Omental fat pad (tissue), 4 donors: ENCODE data around the gene AUTS2. TPM values are rescaled to one million over a fixed set of nuclear protein-coding genes. Genes with fewer than 3 reads are reported as not detected.

Source experiments
- ATAC-seq: fragments of 150-250 bp; one replicate; pipeline ENCODE4 v1.9.1; 2016; ENCODE audit warnings: mild to moderate bottlenecking, moderate library complexity; ENCODE audit not compliant: low FRiP score
- DNase-seq: peaks from one replicate; pipeline ENCODE4 v3.0.0-alpha.2; 2019; ENCODE audit warnings: low spot score
- total RNA-seq, 4 donors: library from RNA; depleted of rRNA; stranded (reverse); fragments of >200 nt; gene quantifications; one replicate each; pipeline ENCODE4 v1.1.0, GENCODE V29; 2016
- TF ChIP-seq, protein P1 (sequence below), 3 donors: fragments of 450-650 bp; IDR thresholded peaks; one replicate each; pipeline ENCODE4 v1.5.1; 2016 to 2017; ENCODE audit warnings: antibody characterized with exemption in 3 of 3, mild to moderate bottlenecking in 3 of 3, moderate library complexity in 2 of 3

AUTS2 gene
- total RNA-seq, 4 donors from 2014 or later = 13.2 to 27.0 (median 21.2) TPM

DNA sequence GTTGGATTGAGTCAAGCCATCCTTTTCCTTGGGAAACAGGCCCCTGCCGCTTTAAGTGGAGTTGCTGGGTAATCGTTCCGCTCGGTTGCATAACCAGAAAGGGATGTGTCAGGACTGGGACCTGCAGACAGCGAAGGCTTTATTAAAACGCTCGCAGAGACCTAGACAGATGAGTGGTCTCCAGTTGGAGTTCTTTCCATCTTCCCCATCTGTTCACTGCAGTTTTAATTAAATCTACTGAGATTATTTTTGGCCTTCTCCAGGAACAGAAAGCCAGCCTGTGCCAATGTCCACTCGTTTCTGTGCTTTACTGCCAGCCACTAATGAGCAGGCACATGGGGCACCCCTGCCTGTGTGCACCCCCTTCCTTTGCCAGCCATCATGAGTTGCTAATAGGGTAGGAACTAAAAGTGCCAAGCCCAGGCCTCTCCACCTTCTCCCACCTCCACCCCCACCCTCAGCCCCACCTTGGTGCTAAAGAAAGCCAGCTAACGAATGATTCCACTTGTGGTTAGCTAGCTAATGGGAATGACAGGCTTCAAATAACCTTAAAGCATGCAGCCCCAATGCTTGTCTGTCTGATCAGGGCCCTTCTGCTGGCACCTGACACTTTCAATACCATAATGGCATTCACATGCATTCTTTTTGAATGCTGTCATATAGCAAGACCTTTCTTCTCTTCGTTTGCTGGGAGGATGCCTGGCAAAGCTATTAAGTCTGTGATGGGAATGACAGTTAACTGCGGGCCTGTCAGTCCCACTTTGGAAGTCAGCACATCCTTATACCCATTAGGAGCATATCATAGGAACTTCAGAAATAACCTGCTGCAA lies 976.9 kb downstream of the AUTS2 start:
- no peak for DNase-seq
- TF ChIP-seq, protein P1, sequence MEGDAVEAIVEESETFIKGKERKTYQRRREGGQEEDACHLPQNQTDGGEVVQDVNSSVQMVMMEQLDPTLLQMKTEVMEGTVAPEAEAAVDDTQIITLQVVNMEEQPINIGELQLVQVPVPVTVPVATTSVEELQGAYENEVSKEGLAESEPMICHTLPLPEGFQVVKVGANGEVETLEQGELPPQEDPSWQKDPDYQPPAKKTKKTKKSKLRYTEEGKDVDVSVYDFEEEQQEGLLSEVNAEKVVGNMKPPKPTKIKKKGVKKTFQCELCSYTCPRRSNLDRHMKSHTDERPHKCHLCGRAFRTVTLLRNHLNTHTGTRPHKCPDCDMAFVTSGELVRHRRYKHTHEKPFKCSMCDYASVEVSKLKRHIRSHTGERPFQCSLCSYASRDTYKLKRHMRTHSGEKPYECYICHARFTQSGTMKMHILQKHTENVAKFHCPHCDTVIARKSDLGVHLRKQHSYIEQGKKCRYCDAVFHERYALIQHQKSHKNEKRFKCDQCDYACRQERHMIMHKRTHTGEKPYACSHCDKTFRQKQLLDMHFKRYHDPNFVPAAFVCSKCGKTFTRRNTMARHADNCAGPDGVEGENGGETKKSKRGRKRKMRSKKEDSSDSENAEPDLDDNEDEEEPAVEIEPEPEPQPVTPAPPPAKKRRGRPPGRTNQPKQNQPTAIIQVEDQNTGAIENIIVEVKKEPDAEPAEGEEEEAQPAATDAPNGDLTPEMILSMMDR (IDR thresholded peaks at IDR 0.05) = no peak
- ATAC-seq = no peak

DNA sequence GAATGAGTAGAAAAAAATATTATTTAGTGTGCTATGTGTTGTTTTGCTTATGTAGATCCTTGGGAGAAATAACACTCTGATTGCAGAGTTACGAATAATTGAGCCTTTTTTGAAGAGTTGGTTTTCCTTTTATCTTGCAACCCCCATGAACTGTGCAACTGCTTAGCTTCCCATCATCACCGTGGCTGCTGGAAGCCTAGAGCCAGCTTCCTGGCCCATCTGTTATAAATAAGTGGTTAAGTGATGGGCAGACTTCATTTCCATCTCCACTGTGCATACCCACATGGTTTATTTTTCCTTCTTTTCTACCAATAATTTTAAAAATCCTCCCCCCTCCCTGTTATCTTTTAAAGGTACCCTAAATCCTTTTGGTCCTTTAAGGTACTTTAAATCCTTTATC lies 978.8 kb downstream of the AUTS2 start:
- no peak for ATAC-seq
- TF ChIP-seq, protein P1 (IDR thresholded peaks at IDR 0.05) = no peak

DNA sequence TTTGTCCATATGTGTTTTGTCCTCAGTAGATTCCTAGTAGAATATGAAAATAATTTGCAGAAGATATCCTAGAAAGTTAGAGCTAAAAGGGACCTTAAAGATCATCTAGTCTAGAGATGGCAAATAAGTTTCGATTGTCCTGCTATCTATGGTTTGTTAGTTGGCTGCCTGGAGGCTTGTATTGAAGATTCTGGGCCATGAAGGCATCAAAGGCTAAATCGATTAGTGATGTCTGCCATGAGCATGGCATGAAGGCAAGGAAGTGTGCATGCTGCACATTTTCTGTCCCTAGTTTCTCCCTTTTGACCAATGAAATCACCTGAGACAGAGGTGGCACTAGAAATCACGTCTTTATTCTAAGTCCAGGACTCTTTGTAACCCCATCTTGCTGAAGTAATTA lies 979.9 kb downstream of the AUTS2 start:
- TF ChIP-seq, protein P1 (IDR thresholded peaks at IDR 0.05) = no peak
- ATAC-seq = no peak
- DNase-seq = no peak

More for the DNA sequence above, 978.8 kb downstream of the AUTS2 start:
- no peak for DNase-seq

DNA sequence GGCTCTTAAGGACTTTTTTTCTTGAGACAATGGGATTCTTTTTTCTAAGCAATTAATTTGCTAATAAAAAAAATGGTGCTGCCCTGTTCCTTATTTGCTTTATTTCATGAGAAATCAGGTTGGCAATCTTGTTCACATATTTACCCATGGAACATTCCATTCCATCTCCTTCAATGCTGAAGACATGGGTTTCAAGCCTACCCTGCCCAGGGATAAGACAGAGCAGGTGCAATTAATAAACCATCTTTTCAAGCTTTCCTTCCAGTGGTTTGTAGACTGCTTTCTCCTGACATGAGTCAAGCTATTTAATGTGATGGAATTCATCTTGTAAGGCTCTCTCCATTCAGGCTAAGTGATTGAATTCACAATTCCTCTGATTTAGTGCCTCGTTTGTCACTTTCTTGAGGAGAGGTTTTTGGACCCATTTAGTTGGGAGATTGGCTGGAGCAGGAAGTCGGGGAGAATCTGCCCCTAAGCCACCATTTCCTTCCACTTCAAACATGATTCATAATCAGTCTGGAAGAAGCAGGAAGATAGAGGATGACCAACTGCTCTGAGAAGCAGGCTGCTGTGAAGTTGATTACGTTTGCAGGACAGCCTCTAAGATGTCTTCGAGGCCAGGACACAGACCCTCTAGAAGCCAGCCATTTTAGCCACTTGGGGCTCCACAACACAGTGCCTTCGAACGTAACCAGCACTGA lies 981.3 kb downstream of the AUTS2 start:
- TF ChIP-seq, protein P1 (IDR thresholded peaks at IDR 0.05) = no peak
- DNase-seq = no peak
- ATAC-seq = no peak

DNA sequence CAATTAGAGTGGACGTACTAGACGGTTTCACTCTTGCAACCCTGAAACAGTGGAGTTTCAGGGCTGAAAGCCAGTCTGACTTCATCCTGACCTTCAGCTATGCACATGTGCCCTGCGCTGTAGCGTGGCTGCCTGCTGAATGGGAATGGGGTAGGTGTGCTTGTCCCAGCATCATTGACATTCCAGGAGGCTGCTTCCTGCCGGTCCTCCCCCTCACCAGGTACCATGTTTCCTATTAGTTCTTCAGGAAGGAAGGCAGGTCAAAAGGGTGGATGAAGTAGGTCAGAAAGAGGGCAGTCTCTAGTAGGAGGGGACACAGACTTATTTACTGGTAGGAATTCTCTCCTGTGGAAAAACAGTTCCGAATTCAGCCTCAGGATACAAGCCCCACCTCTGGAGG lies 981.9 kb downstream of the AUTS2 start:
- ATAC-seq = no peak
- no peak for DNase-seq
- TF ChIP-seq, protein P1 (IDR thresholded peaks at IDR 0.05) = no peak

DNA sequence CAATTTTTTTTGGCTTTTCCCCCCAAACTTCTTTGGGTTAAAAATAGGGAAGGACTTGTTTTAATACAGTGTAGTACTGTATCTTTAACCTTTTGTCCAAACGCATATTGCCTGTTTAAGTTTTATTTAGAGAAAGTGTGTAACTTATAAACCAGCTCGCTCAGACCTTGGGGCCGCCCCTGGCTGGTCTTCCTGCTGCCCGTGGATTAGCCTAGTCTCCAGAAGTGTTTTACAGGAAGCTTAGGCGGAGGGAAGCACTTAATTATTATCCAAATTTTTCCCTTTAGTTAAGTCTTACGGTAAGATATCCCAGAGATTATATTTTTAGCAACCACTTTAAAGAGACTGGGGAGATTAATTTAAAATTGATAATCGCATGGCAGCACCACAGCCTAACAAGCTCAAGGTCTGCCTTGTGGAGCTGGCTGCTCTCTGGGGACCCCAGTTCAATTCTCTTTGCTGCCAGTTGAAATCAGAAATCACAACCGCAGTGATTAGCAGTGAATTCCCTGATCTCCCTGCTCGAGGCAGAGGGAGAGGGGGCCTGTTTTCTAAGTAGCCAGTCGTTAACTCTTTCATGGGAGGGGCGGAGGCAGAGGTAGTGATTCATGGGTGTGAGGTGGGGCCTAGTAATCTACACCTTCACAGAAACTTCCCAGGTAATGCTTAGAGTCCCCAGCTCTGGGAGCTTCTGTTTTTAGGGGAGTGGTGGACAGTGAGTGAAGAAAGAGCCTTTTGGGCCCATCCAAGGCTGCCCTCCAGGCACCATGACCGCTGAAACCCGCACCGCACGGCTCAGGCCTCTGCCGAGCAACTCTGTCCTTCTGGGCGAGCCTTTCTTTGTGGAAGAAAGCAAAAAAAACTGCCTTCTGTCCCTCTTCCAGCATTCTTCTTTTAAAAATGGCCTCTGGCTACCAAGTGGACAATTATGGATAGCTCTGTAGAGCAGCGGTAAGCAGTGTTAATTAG lies 984.9 kb downstream of the AUTS2 start:
- no peak for ATAC-seq
- DNase-seq = no peak
- TF ChIP-seq, protein P1 (IDR thresholded peaks at IDR 0.05) = no peak
